GM19043 (cell line): ENCODE data around the gene SPINT2.

ENCODE experiments used
- ATAC-seq: cut with Tn5 transposase; IDR thresholded peaks from one replicate; pipeline ENCODE4 v1.9.1; 2021; ENCODE audit warnings: low read depth; ENCODE audit not compliant: unreplicated experiment

Gene SPINT2

GRCh38 chr19:38266981-38267597, 2.7 kb downstream of the SPINT2 start:
- ATAC-seq: no peak

- ATAC-seq: no peak
These were observed 3.5 kb downstream of the SPINT2 start for GRCh38 chr19:38267761-38268483.

GRCh38 chr19:38268539-38268938, 4.2 kb downstream of the SPINT2 start:
- ATAC-seq: no peak

GRCh38 chr19:38270587-38271167, 6.3 kb downstream of the SPINT2 start:
- ATAC-seq: no peak

GRCh38 chr19:38273499-38273898, 9.1 kb downstream of the SPINT2 start:
- no peak for ATAC-seq

GRCh38 chr19:38274739-38275138, 10.4 kb downstream of the SPINT2 start:
- no peak for ATAC-seq

- ATAC-seq: no peak
These were observed 12.7 kb downstream of the SPINT2 start for GRCh38 chr19:38276942-38277517.

GRCh38 chr19:38277549-38277948, 13.2 kb downstream of the SPINT2 start:
- no peak for ATAC-seq

- no peak for ATAC-seq
These were observed 13.8 kb downstream of the SPINT2 start for GRCh38 chr19:38277969-38278680.

- ATAC-seq: no peak
These were observed 14.4 kb downstream of the SPINT2 start for GRCh38 chr19:38278751-38279150.

- ATAC-seq: no peak
These were observed 15.9 kb downstream of the SPINT2 start for GRCh38 chr19:38280030-38280921.

- ATAC-seq: no peak
These were observed 17.6 kb downstream of the SPINT2 start for GRCh38 chr19:38281811-38282566.

- ATAC-seq: no peak
These were observed 18.9 kb downstream of the SPINT2 start for GRCh38 chr19:38283271-38283670.

- ATAC-seq: no peak
These were observed 20.0 kb downstream of the SPINT2 start for GRCh38 chr19:38284422-38284821.

GRCh38 chr19:38285567-38285966, 21.2 kb downstream of the SPINT2 start:
- no peak for ATAC-seq

GRCh38 chr19:38287604-38288003, 23.2 kb downstream of the SPINT2 start:
- ATAC-seq: no peak

- ATAC-seq: no peak
These were observed 23.9 kb downstream of the SPINT2 start for GRCh38 chr19:38288123-38288855.

- no peak for ATAC-seq
These were observed 25.6 kb downstream of the SPINT2 start for GRCh38 chr19:38289955-38290354.
